ENCODE results near the gene ZNF892. TPM values are rescaled to one million over a fixed set of nuclear protein-coding genes. Genes with fewer than 3 reads are reported as not detected.
A peak's percentile ranks its signal among the peaks of the same experiment; 100 is the strongest.

ZNF892 gene
- total and polyA plus RNA-seq, 2 of the 8 experiments (the other 6 are each of a cell fraction or from before 2014, with no cell fraction given) = 1.4 to 10.7 TPM

DNA sequence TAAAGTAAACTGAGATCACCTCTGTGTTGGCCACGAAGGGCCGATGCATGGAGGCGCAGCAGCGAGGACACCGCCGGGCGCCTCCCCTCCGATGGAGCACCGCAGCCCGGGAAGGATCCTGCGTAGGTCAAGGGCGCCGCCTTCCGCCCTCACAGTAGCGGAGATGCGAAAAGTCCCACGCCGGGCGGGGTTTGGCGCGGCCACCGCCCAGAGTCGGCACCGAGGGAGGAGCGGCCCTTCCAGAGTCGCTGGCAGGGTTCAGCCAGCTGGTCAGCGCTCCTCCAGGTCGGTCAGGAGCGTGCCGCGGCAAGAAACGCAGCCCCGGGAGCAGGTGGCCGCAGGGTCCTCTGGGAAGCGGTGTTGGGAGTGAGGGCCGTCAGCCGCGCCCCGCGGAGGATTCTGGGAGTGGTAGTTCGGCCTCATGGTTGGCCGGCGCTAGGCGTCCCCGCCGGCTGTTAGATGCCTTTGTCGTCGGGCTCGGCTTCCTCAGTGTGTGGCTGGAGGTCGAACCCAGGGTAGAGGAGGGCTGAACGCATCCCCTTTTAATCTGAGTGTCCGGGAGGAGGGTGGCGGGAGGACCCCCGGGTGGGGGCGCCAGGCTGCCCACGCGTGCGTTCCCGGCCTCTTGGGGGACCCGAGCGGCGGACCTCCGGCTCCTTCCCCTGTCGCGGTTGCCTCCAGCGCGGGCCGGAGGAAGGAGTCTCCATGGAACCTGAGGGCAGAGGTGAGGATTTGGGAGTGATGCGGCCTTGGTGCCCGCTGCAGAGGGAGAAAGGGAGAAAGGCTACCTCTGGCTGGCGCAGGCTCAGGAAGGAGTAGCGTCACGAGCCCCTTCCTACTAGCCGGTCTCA lies at the start of gene ZNF892 (continued):
- TF ChIP-seq EP300 (IDR thresholded peaks at IDR 0.05; ENCODE audit: borderline replicate concordance in 1 of 2, low read depth in 2 of 2, low read length in 2 of 2) (no peak), YY1 (IDR thresholded peaks at IDR 0.05; ENCODE audit: low read depth, low read length) (no peak), CTBP2 (IDR thresholded peaks at IDR 0.05; ENCODE audit: borderline replicate concordance, insufficient read depth, insufficient read length, low read length) (no peak), PHF8 (conservative IDR thresholded peaks at IDR 0.05; ENCODE audit: low read depth, low read length) (peak; percentile 82), CHD2 (IDR thresholded peaks at IDR 0.05; ENCODE audit: low read length) (no peak), CHD1 (IDR thresholded peaks at IDR 0.05; ENCODE audit: low read depth, low read length) (no peak), BACH1 (IDR thresholded peaks at IDR 0.05; ENCODE audit: low read length) (no peak), SIN3A (conservative IDR thresholded peaks at IDR 0.05 in 1 of 2, IDR thresholded peaks at IDR 0.05 in 1 of 2; ENCODE audit: low read depth in 1 of 2, low read length in 2 of 2) (no peak), TAF1 (IDR thresholded peaks at IDR 0.05; ENCODE audit: low read depth, low read length) (peak; percentile 67), SP2 (IDR thresholded peaks at IDR 0.05; ENCODE audit: low read length) (no peak), MAFK (IDR thresholded peaks at IDR 0.05; ENCODE audit: low read depth, low read length) (no peak), HDAC2 (IDR thresholded peaks at IDR 0.05; ENCODE audit: borderline replicate concordance in 1 of 2, low read depth in 2 of 2, low read length in 2 of 2) (peak in 1 of 2 experiments; percentile 34; a peak in 1 of 4 replicates), TEAD4 (IDR thresholded peaks at IDR 0.05; ENCODE audit: low read depth, low read length) (no peak), SUZ12 (IDR thresholded peaks at IDR 0.05; ENCODE audit: low read length) (no peak), SRF (IDR thresholded peaks at IDR 0.05; ENCODE audit: low read depth, low read length) (no peak), CBX8 (IDR thresholded peaks at IDR 0.05; ENCODE audit: borderline replicate concordance, low read depth, low read length) (no peak), SIRT6 (IDR thresholded peaks at IDR 0.05; ENCODE audit: low read length) (no peak), SIX5 (IDR thresholded peaks at IDR 0.05; ENCODE audit: low read depth, low read length) (peak; percentile 54; the same call in 1 of the 2 replicates), POU5F1 (IDR thresholded peaks at IDR 0.05; ENCODE audit: low read depth, low read length) (no peak), GTF2F1 (IDR thresholded peaks at IDR 0.05; ENCODE audit: borderline replicate concordance, low read depth, low read length) (no peak)
- TF ChIP-seq, protein P1, sequence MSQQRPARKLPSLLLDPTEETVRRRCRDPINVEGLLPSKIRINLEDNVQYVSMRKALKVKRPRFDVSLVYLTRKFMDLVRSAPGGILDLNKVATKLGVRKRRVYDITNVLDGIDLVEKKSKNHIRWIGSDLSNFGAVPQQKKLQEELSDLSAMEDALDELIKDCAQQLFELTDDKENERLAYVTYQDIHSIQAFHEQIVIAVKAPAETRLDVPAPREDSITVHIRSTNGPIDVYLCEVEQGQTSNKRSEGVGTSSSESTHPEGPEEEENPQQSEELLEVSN (IDR thresholded peaks at IDR 0.05) = peak; percentile 70
- TF ChIP-seq, protein P2, sequence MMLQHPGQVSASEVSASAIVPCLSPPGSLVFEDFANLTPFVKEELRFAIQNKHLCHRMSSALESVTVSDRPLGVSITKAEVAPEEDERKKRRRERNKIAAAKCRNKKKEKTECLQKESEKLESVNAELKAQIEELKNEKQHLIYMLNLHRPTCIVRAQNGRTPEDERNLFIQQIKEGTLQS (IDR thresholded peaks at IDR 0.05; ENCODE audit: insufficient read depth, low read depth, low read length) = no peak
